K562 (cell line): Measurements from ENCODE around the gene TRAP1. TPM values are rescaled to one million over a fixed set of nuclear protein-coding genes. Genes with fewer than 3 reads are reported as not detected.

Source experiments
- ATAC-seq: fragments of 200-7000 bp; cut with Tn5 transposase; 3 replicates; pipeline ENCODE4 v1.9.1; 2020; ENCODE audit warnings: moderate library complexity
- BruUV-seq: library from RNA; stranded (reverse); fragments of 400-500 nt; replicated peaks from 2 replicates; lab custom pipeline; 2021; lab: Mats Ljungman, UMichigan
- CTCF ChIA-PET: fragments of 300-600 bp; formaldehyde crosslinking; extraction: SDS; loops from one replicate; lab custom pipeline; 2021; ENCODE audit warnings: low intra/inter-chr PET ratio; lab: Yijun Ruan, JAX
- POLR2A ChIA-PET: fragments of 300-600, 350-650 bp; sonication (Branson Sonifier 250); formaldehyde crosslinking; extraction: SDS; loops from one replicate; lab custom pipeline; 2021; ENCODE audit warnings: antibody characterized with exemption, inconsistent platforms; lab: Yijun Ruan, JAX
- DNase-seq, 4 experiments: peaks; one replicate each; pipeline versions ENCODE4 v3.0.0 to v3.0.0-alpha.2; 2011 to 2018; ENCODE audit warnings: low spot score in 3 of 4, mixed read lengths in 3 of 4; ENCODE audit errors: extremely low read depth in 1 of 4
- FAIRE-seq: peaks from 2 replicates; lab custom pipeline; 2011; peaks lifted over from hg19 to GRCh38; lab: Jason Lieb, UNC
- H2AFZ ChIP-seq: 2 replicates; pipeline ENCODE4 v1.6.0; 2011; ENCODE audit warnings: low read depth, low read length, control low read depth, inconsistent platforms
- H3K27ac ChIP-seq: fragments of 200-600 bp; 3 replicates; pipeline ENCODE4 v1.8.0; 2011; ENCODE audit warnings: low read depth, mild to moderate bottlenecking, control low read depth, inconsistent platforms, low read length, moderate library complexity, mixed read lengths; ENCODE audit errors: extremely low read depth
- H3K27me3 ChIP-seq, 2 experiments: fragments of 300-600 bp in 1 of 2; 2 replicates in 1 of 2; 3 replicates in 1 of 2; pipeline versions ENCODE4 v1.6.0 to v1.8.0; 2011; ENCODE audit warnings: inconsistent platforms in 2 of 2, low read length in 2 of 2, mild to moderate bottlenecking in 1 of 2, mixed read lengths in 1 of 2, moderate library complexity in 1 of 2; ENCODE audit not compliant: control insufficient read depth in 2 of 2, insufficient read depth in 2 of 2
- H3K36me3 ChIP-seq: fragments of 300-600 bp; 3 replicates; pipeline ENCODE4 v1.8.0; 2011; ENCODE audit warnings: mild to moderate bottlenecking, low read length, inconsistent platforms; ENCODE audit not compliant: control insufficient read depth, insufficient read depth
- H3K4me1 ChIP-seq, 2 experiments: fragments of 200-600 bp in 1 of 2; replicated peaks in 1 of 2; 2 replicates in 1 of 2; 3 replicates in 1 of 2; pipeline versions ENCODE4 v1.5.1 to v1.8.0; 2011; ENCODE audit warnings: inconsistent platforms in 2 of 2, low read length in 2 of 2, mild to moderate bottlenecking in 1 of 2, mixed read lengths in 1 of 2, moderate library complexity in 1 of 2; ENCODE audit not compliant: control insufficient read depth in 2 of 2, insufficient read depth in 2 of 2
- H3K4me2 ChIP-seq: 2 replicates; pipeline ENCODE4 v1.6.1; 2011; ENCODE audit warnings: low read length, control low read depth, inconsistent platforms, mixed read lengths; ENCODE audit not compliant: insufficient read depth
- H3K4me3 ChIP-seq: fragments of 200-600 bp; sonication (generic), shearing (Covaris generic); 2 replicates; pipeline ENCODE4 v1.5.1; 2016; ENCODE audit warnings: control low read depth, inconsistent platforms
- H3K79me2 ChIP-seq: fragments of 200-600 bp; 3 replicates; pipeline ENCODE4 v1.8.0; 2011; ENCODE audit warnings: low read length, inconsistent platforms; ENCODE audit not compliant: control insufficient read depth, insufficient read depth
- H3K9ac ChIP-seq, 2 experiments: 2 replicates each; pipeline versions ENCODE4 v1.6.0 to v1.6.1; 2011; ENCODE audit warnings: low read depth in 2 of 2, low read length in 2 of 2, control low read depth in 1 of 2, inconsistent platforms in 1 of 2, mild to moderate bottlenecking in 1 of 2, mixed read lengths in 1 of 2; ENCODE audit not compliant: insufficient read depth in 1 of 2
- H3K9me1 ChIP-seq: one replicate; pipeline ENCODE4 v1.6.0; 2011; ENCODE audit warnings: inconsistent platforms, mild to moderate bottlenecking, low read length, moderate library complexity; ENCODE audit not compliant: control insufficient read depth, insufficient read depth
- H3K9me3 ChIP-seq: replicated peaks from 2 replicates; pipeline ENCODE4 v1.5.1; 2011; ENCODE audit warnings: low read depth, low read length, inconsistent platforms; ENCODE audit not compliant: control insufficient read depth, insufficient read depth
- H4K20me1 ChIP-seq: replicated peaks from 2 replicates; pipeline ENCODE4 v1.6.1; 2011; ENCODE audit warnings: low read length, inconsistent platforms, mixed read lengths; ENCODE audit not compliant: control insufficient read depth, insufficient read depth
- ELF4 ChIP-seq: fragments of 450-650 bp; formaldehyde crosslinking; IDR thresholded peaks from 2 replicates; pipeline ENCODE4 v1.4.0; 2022; ENCODE audit warnings: missing genetic modification characterization
- NCOR1 ChIP-seq: fragments of 450-650 bp; IDR thresholded peaks from 2 replicates; pipeline ENCODE4 v1.6.1; 2016; ENCODE audit warnings: mild to moderate bottlenecking, moderate library complexity
- ZNF121 ChIP-seq: sonication (generic); formaldehyde crosslinking; conservative IDR thresholded peaks from 2 replicates; pipeline ENCODE4 v1.8.0; 2022; ENCODE audit warnings: missing genetic modification reagents
- ZNF280B ChIP-seq: fragments of 250-450 bp; sonication (Bioruptor Pico); IDR thresholded peaks from 2 replicates; pipeline ENCODE4 v1.5.1; 2021; ENCODE audit warnings: mild to moderate bottlenecking
- ZNF318 ChIP-seq, 2 experiments: fragments of 450-650 bp; IDR thresholded peaks; 2 replicates each; pipeline ENCODE4 v1.6.1; 2016; ENCODE audit warnings: mild to moderate bottlenecking in 2 of 2, borderline replicate concordance in 1 of 2, low read depth in 1 of 2, moderate library complexity in 1 of 2
- WGBS: fragments of 100-300 bp; shearing (Covaris generic); methylation state at CpG from one replicate; pipeline ENCODE4 v1.1.6; 2016; ENCODE audit warnings: low coverage, mixed read lengths; ENCODE audit not compliant: insufficient coverage; ENCODE audit errors: missing lambda C conversion rate; 5-methylcytosine and 5-hydroxymethylcytosine counted together
- in situ Hi-C: fragments of 300-500 bp; cut with MboI; formaldehyde crosslinking; loops from 4 replicates; pipeline ENCODE4 v1.15.0; 2018; ENCODE audit warnings: inconsistent platforms, mixed read lengths
- intact Hi-C: fragments of 100-400 bp; cut with micrococcal nuclease; formaldehyde crosslinking; loops from 2 replicates; pipeline ENCODE4 v1.14.2; 2022
- polyA plus RNA-seq, 8 experiments: library from polyadenylated mRNA; depleted of rRNA in 4 of 8; stranded (reverse) in 5 of 8; unstranded in 3 of 8; fragments of >200 nt; fragmentation: Nextera tagmentation in 2 of 8; fragmentation: Illumina TruSeq in 1 of 8; extraction: Ambion mirVana in 2 of 8; extraction: Trizol in 1 of 8; gene quantifications; 2 replicates each; pipeline versions ENCODE4 v1.2.1 to v1.2.3, GENCODE V29; 2011 to 2014; ENCODE audit warnings: inconsistent platforms in 1 of 8, missing spikeins in 1 of 8
- total RNA-seq, 7 experiments: library from RNA; depleted of rRNA in 6 of 7; stranded (reverse); fragments of >200 nt in 6 of 7; fragmentation: Illumina TruSeq in 2 of 7; extraction: Trizol in 2 of 7; gene quantifications; 2 replicates each; pipeline versions ENCODE4 v1.2.1 to v1.2.3, GENCODE V29; 2011 to 2021; ENCODE audit warnings: low replicate concordance in 1 of 7

Gene TRAP1
- total and polyA plus RNA-seq, 9 of the 15 experiments (the other 6 are each of a cell fraction or from before 2014, with no cell fraction given), result 19.1 to 436 (median 301) TPM

- in situ Hi-C loops, result no loop called here
- Histone ChIP-seq H3K36me3 (peaks cover 94% of the 10 kb centered on the region; the same call in 2 of the 3 replicates), H3K27me3 (no peaks in the 10 kb centered on the region), H3K4me1 (peaks cover 0 to 6% of the 10 kb centered on the region in 2 experiments; a peak in 1 of 5 replicates), H3K4me2 (no peak overlapping the region), H4K20me1 (peaks cover 2% of the 10 kb centered on the region; the same call in 1 of the 2 replicates), H3K27ac (no peak overlapping the region), H3K4me3 (no peak overlapping the region), H3K9me3 (no peaks in the 10 kb centered on the region), H2AFZ (no peak overlapping the region), H3K79me2 (no peaks in the 10 kb centered on the region), H3K9ac (no peak overlapping the region), H3K9me1 (no peaks in the 10 kb centered on the region)
- DNase-seq (no peak), FAIRE-seq (no peak), ATAC-seq (no peak)
- intact Hi-C loops, result no loop called here
- no TSS peak for BruUV-seq
- TF ChIP-seq ZNF280B, result no peak
- no peak for TF ChIP-seq ZNF318 (IDR thresholded peaks at IDR 0.05; ENCODE audit: borderline replicate concordance in 1 of 2, low read depth in 1 of 2)
- TF ChIP-seq ZNF121 (CRISPR knock-in tag), result peak; percentile 77
- TF ChIP-seq ELF4 (CRISPR knock-in tag), result no peak
- no peak for TF ChIP-seq NCOR1
- WGBS, result 93% methylated on average over 13 of the region's 13 CpGs
- ChIA-PET POLR2A (interaction anchor here (1.0 kb wide), 1 partner anchor 30 kb away, joined by 4 read pairs; no protein-coding TSS in a partner anchor), CTCF (no interaction called here)
Measured at GRCh38 chr16:3673676-3674377, 43.5 kb downstream of the TRAP1 start.
